K562 (cell line): ENCODE measurements around the gene BAIAP2. TPM values are rescaled to one million over a fixed set of nuclear protein-coding genes. Genes with fewer than 3 reads are reported as not detected.

Experiments
- ATF3 ChIP-seq, 2 experiments: fragments of 450-650 bp in 1 of 2; sonication (generic) in 1 of 2; formaldehyde crosslinking in 1 of 2; IDR thresholded peaks in 1 of 2; conservative IDR thresholded peaks in 1 of 2; 2 replicates each; pipeline versions ENCODE4 v1.6.1 to v1.8.1; 2016 to 2023; ENCODE audit warnings: mild to moderate bottlenecking in 2 of 2, moderate library complexity in 2 of 2, inconsistent platforms in 1 of 2, missing genetic modification reagents in 1 of 2
- ESRRA ChIP-seq: fragments of 450-650 bp; IDR thresholded peaks from 2 replicates; pipeline ENCODE4 v1.6.1; 2014; ENCODE audit warnings: low read depth, mild to moderate bottlenecking, moderate library complexity, borderline replicate concordance
- GABPB1 ChIP-seq: sonication (generic); formaldehyde crosslinking; IDR thresholded peaks from 2 replicates; pipeline ENCODE4 v1.8.0; 2022; ENCODE audit warnings: mild to moderate bottlenecking, missing genetic modification reagents
- KDM2B ChIP-seq: fragments of 250-450 bp; sonication (Bioruptor Pico); IDR thresholded peaks from 2 replicates; pipeline ENCODE4 v1.8.0; 2021; ENCODE audit warnings: mild to moderate bottlenecking, moderate library complexity
- NR4A1 ChIP-seq, 2 experiments: fragments of 250-450 bp in 1 of 2; fragments of 450-650 bp in 1 of 2; sonication (Bioruptor Pico) in 1 of 2; IDR thresholded peaks; 2 replicates each; pipeline versions ENCODE4 v1.4.0 to v1.6.1; 2016 to 2020; ENCODE audit warnings: mild to moderate bottlenecking in 2 of 2, missing compliant biosample characterization in 1 of 2, missing genetic modification characterization in 1 of 2, moderate library complexity in 1 of 2
- SMAD4 ChIP-seq: fragments of 250-450 bp; sonication (Bioruptor Pico); conservative IDR thresholded peaks from 2 replicates; pipeline ENCODE4 v1.8.0; 2021; ENCODE audit warnings: inconsistent platforms, mild to moderate bottlenecking, moderate library complexity
- SMARCE1 ChIP-seq: fragments of 450-650 bp; IDR thresholded peaks from 2 replicates; pipeline ENCODE4 v1.7.1; 2016; ENCODE audit warnings: mild to moderate bottlenecking
- ZNF589 ChIP-seq: fragments of 200-800 bp; sonication (Bioruptor generic); IDR thresholded peaks from 2 replicates; pipeline ENCODE4 v1.6.1; 2016; ENCODE audit warnings: low read depth, missing genetic modification characterization, missing compliant biosample characterization
- polyA plus RNA-seq, 8 experiments: library from polyadenylated mRNA; depleted of rRNA in 4 of 8; stranded (reverse) in 5 of 8; unstranded in 3 of 8; fragments of >200 nt; fragmentation: Nextera tagmentation in 2 of 8; fragmentation: Illumina TruSeq in 1 of 8; extraction: Ambion mirVana in 2 of 8; extraction: Trizol in 1 of 8; gene quantifications; 2 replicates each; pipeline versions ENCODE4 v1.2.1 to v1.2.3, GENCODE V29; 2011 to 2014; ENCODE audit warnings: inconsistent platforms in 1 of 8, missing spikeins in 1 of 8
- total RNA-seq, 7 experiments: library from RNA; depleted of rRNA in 6 of 7; stranded (reverse); fragments of >200 nt in 6 of 7; fragmentation: Illumina TruSeq in 2 of 7; extraction: Trizol in 2 of 7; gene quantifications; 2 replicates each; pipeline versions ENCODE4 v1.2.1 to v1.2.3, GENCODE V29; 2011 to 2021; ENCODE audit warnings: low replicate concordance in 1 of 7

The BAIAP2 gene
- total and polyA plus RNA-seq, 9 of the 15 experiments (the other 6 are each of a cell fraction or from before 2014, with no cell fraction given), result 2.3 to 51.6 (median 18.4) TPM

GRCh38 chr17:81132197-81132540 lies 97.2 kb downstream of the BAIAP2 start (continued):
- TF ChIP-seq ESRRA, result no peak
- TF ChIP-seq SMARCE1, result no peak
- no peak for TF ChIP-seq NR4A1 (CRISPR knock-in tag; IDR thresholded peaks at IDR 0.05)
- no peak for TF ChIP-seq NR4A1 (tag; IDR thresholded peaks at IDR 0.05)
- no peak for TF ChIP-seq GABPB1
- TF ChIP-seq ATF3 (IDR thresholded peaks at IDR 0.05), result no peak
- no peak for TF ChIP-seq ATF3 (CRISPR knock-in tag; conservative IDR thresholded peaks at IDR 0.05)
- TF ChIP-seq ZNF589 (CRISPR knock-in tag), result no peak
- no peak for TF ChIP-seq KDM2B (CRISPR knock-in tag)
- no peak for TF ChIP-seq SMAD4
